ENCODE measurements around the gene DEFB132. TPM values are rescaled to one million over a fixed set of nuclear protein-coding genes. Genes with fewer than 3 reads are reported as not detected.
"Not testable (repeated sequence)": the region's sequence is repeated elsewhere in the genome, so short reads cannot be mapped to it uniquely, and the experiment has no call there.

DEFB132 gene
- total and polyA plus RNA-seq, 4 donors: 0.08 TPM; not detected in 2

- no peak for TF ChIP-seq SP1 (IDR thresholded peaks at IDR 0.05)
- no peak for TF ChIP-seq YY1 (IDR thresholded peaks at IDR 0.05)
Observed at GRCh38 chr20:251354-251753, 6.2 kb upstream of the DEFB132 start (continued).

GRCh38 chr20:252801-253200 is 4.7 kb upstream of the DEFB132 start:
- H3K4me3 ChIP-seq (ENCODE audit: low read depth in 1 of 3, low read length in 3 of 3): no peak overlapping the region
- no peak for TF ChIP-seq NR2F2 (IDR thresholded peaks at IDR 0.05)
- TF ChIP-seq HNF4G (IDR thresholded peaks at IDR 0.05): no peak
- no peak for TF ChIP-seq GABPA (IDR thresholded peaks at IDR 0.05 in 1 of 2, conservative IDR thresholded peaks at IDR 0.05 in 1 of 2)
- TF ChIP-seq RAD21 (IDR thresholded peaks at IDR 0.05): no peak
- TF ChIP-seq ZBTB33 (IDR thresholded peaks at IDR 0.05): no peak
- no peak for TF ChIP-seq REST (IDR thresholded peaks at IDR 0.05)
- TF ChIP-seq RXRA (IDR thresholded peaks at IDR 0.05): no peak
- TF ChIP-seq SP1 (IDR thresholded peaks at IDR 0.05): no peak
- TF ChIP-seq ATF3 (IDR thresholded peaks at IDR 0.05): no peak
- TF ChIP-seq JUND (IDR thresholded peaks at IDR 0.05): no peak
- TF ChIP-seq EGR1 (IDR thresholded peaks at IDR 0.05; ENCODE audit: low read depth in 2 of 2): no peak
- TF ChIP-seq HNF4A (conservative IDR thresholded peaks at IDR 0.05): no peak
- TF ChIP-seq FOXA1 (IDR thresholded peaks at IDR 0.05): no peak
- no peak for TF ChIP-seq CTCF (IDR thresholded peaks at IDR 0.05; ENCODE audit: low read depth, low read length, missing input control)
- TF ChIP-seq YY1 (IDR thresholded peaks at IDR 0.05): no peak
- no peak for TF ChIP-seq MAX (IDR thresholded peaks at IDR 0.05)
- no peak overlapping the region for H3K9ac ChIP-seq (ENCODE audit: low read depth in 1 of 2, low read length in 2 of 2)
- H3K9me3 ChIP-seq (ENCODE audit: control insufficient read depth in 4 of 4, low read length in 3 of 4): peaks cover 0 to 2% (median 0%) of the 10 kb centered on the region in 4 donors
- peaks cover 2 to 10% (median 7%) of the 10 kb centered on the region in 4 donors for H3K4me1 ChIP-seq (ENCODE audit: control insufficient read depth in 4 of 4, insufficient read depth in 4 of 4, low read length in 3 of 4)
- WGBS: 90% methylated on average over 2 of the region's 2 CpGs
- H3K27ac ChIP-seq (ENCODE audit: low read depth in 1 of 2, low read length in 2 of 2): no peak overlapping the region
- H3K36me3 ChIP-seq (ENCODE audit: control insufficient read depth in 4 of 4, insufficient read depth in 3 of 4, low read depth in 1 of 4, low read length in 3 of 4): no peaks in the 10 kb centered on the region
- no peak for DNase-seq (ENCODE audit: low spot score)
- H3K27me3 ChIP-seq (ENCODE audit: control insufficient read depth in 4 of 4, insufficient read depth in 4 of 4, low read length in 3 of 4): no peaks in the 10 kb centered on the region

GRCh38 chr20:253447-253846 is 4.1 kb upstream of the DEFB132 start:
- not testable (repeated sequence) for H3K27ac ChIP-seq (ENCODE audit: low read depth in 1 of 2, low read length in 2 of 2); H3K4me3 ChIP-seq (ENCODE audit: low read depth in 1 of 3, low read length in 3 of 3); H3K36me3 ChIP-seq (ENCODE audit: control insufficient read depth in 4 of 4, insufficient read depth in 3 of 4, low read depth in 1 of 4, low read length in 3 of 4); H3K9me3 ChIP-seq (ENCODE audit: control insufficient read depth in 4 of 4, low read length in 3 of 4); DNase-seq (ENCODE audit: low spot score); H3K9ac ChIP-seq (ENCODE audit: low read depth in 1 of 2, low read length in 2 of 2); H3K27me3 ChIP-seq (ENCODE audit: control insufficient read depth in 4 of 4, insufficient read depth in 4 of 4, low read length in 3 of 4)
- WGBS: 61% methylated on average over 6 of the region's 6 CpGs
- H3K4me1 ChIP-seq (ENCODE audit: control insufficient read depth in 4 of 4, insufficient read depth in 4 of 4, low read length in 3 of 4): peaks cover 2 to 16% (median 10%) of the 10 kb centered on the region in 4 donors
